H9 (cell line): Measurements from ENCODE around the gene SUFU. TPM values are rescaled to one million over a fixed set of nuclear protein-coding genes. Genes with fewer than 3 reads are reported as not detected.
A peak's percentile ranks its signal among the peaks of the same experiment; 100 is the strongest.

Experiments
- DNase-seq: peaks from one replicate; pipeline ENCODE4 v3.0.0-alpha.2; 2017
- H2AFZ ChIP-seq: one replicate; pipeline ENCODE4 v1.6.1; 2013; ENCODE audit warnings: mild to moderate bottlenecking, low read length, control low read depth, moderate library complexity
- H2AK5ac ChIP-seq: 2 replicates; pipeline ENCODE4 v1.6.1; 2013; ENCODE audit warnings: low read length, control low read depth, mixed read lengths; ENCODE audit not compliant: insufficient read length
- H2BK120ac ChIP-seq: one replicate; pipeline ENCODE4 v1.6.1; 2013; ENCODE audit warnings: low read depth, mild to moderate bottlenecking, low read length, control low read depth, inconsistent platforms; ENCODE audit not compliant: poor library complexity, severe bottlenecking
- H2BK12ac ChIP-seq: 2 replicates; pipeline ENCODE4 v1.6.1; 2013; ENCODE audit warnings: low read length, control low read depth, mixed read lengths, low read depth; ENCODE audit not compliant: insufficient read length
- H2BK15ac ChIP-seq: 2 replicates; pipeline ENCODE4 v1.6.1; 2013; ENCODE audit warnings: low read depth, low read length, control low read depth
- H2BK20ac ChIP-seq: one replicate; pipeline ENCODE4 v1.6.1; 2013; ENCODE audit warnings: low read depth, mild to moderate bottlenecking, low read length, control low read depth, inconsistent platforms; ENCODE audit not compliant: poor library complexity, severe bottlenecking
- H2BK5ac ChIP-seq: 2 replicates; pipeline ENCODE4 v1.6.1; 2013; ENCODE audit warnings: low read length, control low read depth, mixed read lengths; ENCODE audit not compliant: insufficient read length
- H3K14ac ChIP-seq: 2 replicates; pipeline ENCODE4 v1.6.1; 2013; ENCODE audit warnings: low read length, control low read depth; ENCODE audit not compliant: insufficient read depth
- H3K18ac ChIP-seq: 2 replicates; pipeline ENCODE4 v1.6.1; 2013; ENCODE audit warnings: low read depth, mild to moderate bottlenecking, mixed read lengths, low read length, control low read depth; ENCODE audit not compliant: insufficient read length
- H3K23ac ChIP-seq: 2 replicates; pipeline ENCODE4 v1.6.1; 2013; ENCODE audit warnings: low read length, control low read depth, mixed read lengths, low read depth; ENCODE audit not compliant: insufficient read length
- H3K23me2 ChIP-seq: 2 replicates; pipeline ENCODE4 v1.6.1; 2013; ENCODE audit warnings: low read depth, mild to moderate bottlenecking, mixed read lengths, low read length, control low read depth; ENCODE audit not compliant: insufficient read length, poor library complexity, severe bottlenecking
- H3K27ac ChIP-seq: 2 replicates; pipeline ENCODE4 v1.5.1; 2013; ENCODE audit warnings: low read length, control low read depth, mixed read lengths, low read depth; ENCODE audit not compliant: insufficient read length
- H3K27me3 ChIP-seq: 2 replicates; pipeline ENCODE4 v1.6.1; 2013; ENCODE audit warnings: low read length, control low read depth, inconsistent platforms; ENCODE audit not compliant: insufficient read depth
- H3K4ac ChIP-seq: 2 replicates; pipeline ENCODE4 v1.6.1; 2013; ENCODE audit warnings: low read depth, mild to moderate bottlenecking, control low read depth, inconsistent platforms, low read length, moderate library complexity
- H3K4me1 ChIP-seq: 2 replicates; pipeline ENCODE4 v1.6.1; 2013; ENCODE audit warnings: low read length, control low read depth, inconsistent platforms; ENCODE audit not compliant: insufficient read depth
- H3K4me2 ChIP-seq: 2 replicates; pipeline ENCODE4 v1.6.1; 2013; ENCODE audit warnings: low read length, control low read depth, mixed read lengths; ENCODE audit not compliant: insufficient read length, insufficient read depth
- H3K56ac ChIP-seq: 2 replicates; pipeline ENCODE4 v1.6.1; 2013; ENCODE audit warnings: low read depth, mild to moderate bottlenecking, mixed read lengths, low read length, control low read depth; ENCODE audit not compliant: insufficient read length
- H3K79me1 ChIP-seq: 2 replicates; pipeline ENCODE4 v1.6.1; 2013; ENCODE audit warnings: low read depth, mild to moderate bottlenecking, moderate library complexity, low read length, control low read depth, inconsistent platforms; ENCODE audit not compliant: insufficient read depth, poor library complexity, severe bottlenecking
- H3K79me2 ChIP-seq: 2 replicates; pipeline ENCODE4 v1.6.1; 2013; ENCODE audit warnings: low read length, control low read depth, inconsistent platforms; ENCODE audit not compliant: insufficient read depth
- H3K9ac ChIP-seq: 2 replicates; pipeline ENCODE4 v1.6.1; 2013; ENCODE audit warnings: low read length, control low read depth, mixed read lengths; ENCODE audit not compliant: insufficient read length; ENCODE audit errors: extremely low read depth
- H3K9me3 ChIP-seq: one replicate; pipeline ENCODE4 v1.6.1; 2013; ENCODE audit warnings: low read depth, low read length, inconsistent platforms; ENCODE audit not compliant: control insufficient read depth
- H3T11ph ChIP-seq: one replicate; pipeline ENCODE4 v1.6.1; 2013; ENCODE audit warnings: mild to moderate bottlenecking, low read length, control low read depth, inconsistent platforms
- H4K20me1 ChIP-seq: one replicate; pipeline ENCODE4 v1.6.1; 2013; ENCODE audit not compliant: control insufficient read depth, insufficient read length, insufficient read depth
- H4K5ac ChIP-seq: 2 replicates; pipeline ENCODE4 v1.6.1; 2013; ENCODE audit warnings: low read depth, mild to moderate bottlenecking, mixed read lengths, low read length, control low read depth; ENCODE audit not compliant: insufficient read length
- H4K8ac ChIP-seq: replicated peaks from 2 replicates; pipeline ENCODE4 v1.6.1; 2013; ENCODE audit warnings: low read length, control low read depth, mixed read lengths, low read depth; ENCODE audit not compliant: insufficient read length
- H4K91ac ChIP-seq: 2 replicates; pipeline ENCODE4 v1.6.1; 2013; ENCODE audit warnings: low read depth, mild to moderate bottlenecking, moderate library complexity, mixed read lengths, low read length, control low read depth; ENCODE audit not compliant: insufficient read length
- H3K27ac Mint-ChIP-seq, 3 experiments: 2 replicates in 2 of 3; 3 replicates in 1 of 3; pipeline ENCODE4 v1.8.0; 2020 to 2021; ENCODE audit warnings: mixed read lengths in 3 of 3, mild to moderate bottlenecking in 1 of 3, moderate library complexity in 1 of 3
- H3K27me3 Mint-ChIP-seq: 2 replicates; pipeline ENCODE4 v1.8.0; 2021; ENCODE audit warnings: low read depth, mild to moderate bottlenecking, moderate library complexity, mixed read lengths
- H3K36me3 Mint-ChIP-seq, 3 experiments: 2 replicates in 2 of 3; 3 replicates in 1 of 3; pipeline ENCODE4 v1.8.0; 2020 to 2021; ENCODE audit warnings: low read depth in 3 of 3, mixed read lengths in 3 of 3; ENCODE audit not compliant: insufficient read depth in 1 of 3
- H3K4me1 Mint-ChIP-seq, 2 experiments: 2 replicates each; pipeline ENCODE4 v1.8.0; 2020; ENCODE audit warnings: mixed read lengths in 2 of 2
- H3K4me3 Mint-ChIP-seq, 2 experiments: 2 replicates in 1 of 2; 3 replicates in 1 of 2; pipeline ENCODE4 v1.8.0; 2020 to 2021; ENCODE audit warnings: mild to moderate bottlenecking in 2 of 2, mixed read lengths in 2 of 2, moderate library complexity in 1 of 2
- H3K9me3 Mint-ChIP-seq, 2 experiments: 2 replicates in 1 of 2; 3 replicates in 1 of 2; pipeline ENCODE4 v1.8.0; 2020; ENCODE audit warnings: mild to moderate bottlenecking in 2 of 2, mixed read lengths in 2 of 2, moderate library complexity in 1 of 2
- WGBS: extraction: QIAGEN DNeasy Blood & Tissue Kit; methylation state at CpG from one replicate; pipeline ENCODE4 v1.1.7; 2013; ENCODE audit warnings: missing lambda C conversion rate, low lambda C conversion rate, mixed read lengths; ENCODE audit not compliant: insufficient read length; ENCODE audit errors: extremely low coverage; 5-methylcytosine and 5-hydroxymethylcytosine counted together
- total RNA-seq: library from RNA; stranded (reverse); gene quantifications from 2 replicates; pipeline ENCODE4 v1.2.1, GENCODE V29; 2021
- TF ChIP-seq, protein P1 (sequence below): fragments of 200-600 bp; sonication (generic); conservative IDR thresholded peaks from 3 replicates; pipeline ENCODE4 v1.8.0; 2021; ENCODE audit warnings: antibody characterized with exemption, mild to moderate bottlenecking

SUFU gene
- total RNA-seq, 1 experiment from 2014 or later, result 9.5 TPM

DNA sequence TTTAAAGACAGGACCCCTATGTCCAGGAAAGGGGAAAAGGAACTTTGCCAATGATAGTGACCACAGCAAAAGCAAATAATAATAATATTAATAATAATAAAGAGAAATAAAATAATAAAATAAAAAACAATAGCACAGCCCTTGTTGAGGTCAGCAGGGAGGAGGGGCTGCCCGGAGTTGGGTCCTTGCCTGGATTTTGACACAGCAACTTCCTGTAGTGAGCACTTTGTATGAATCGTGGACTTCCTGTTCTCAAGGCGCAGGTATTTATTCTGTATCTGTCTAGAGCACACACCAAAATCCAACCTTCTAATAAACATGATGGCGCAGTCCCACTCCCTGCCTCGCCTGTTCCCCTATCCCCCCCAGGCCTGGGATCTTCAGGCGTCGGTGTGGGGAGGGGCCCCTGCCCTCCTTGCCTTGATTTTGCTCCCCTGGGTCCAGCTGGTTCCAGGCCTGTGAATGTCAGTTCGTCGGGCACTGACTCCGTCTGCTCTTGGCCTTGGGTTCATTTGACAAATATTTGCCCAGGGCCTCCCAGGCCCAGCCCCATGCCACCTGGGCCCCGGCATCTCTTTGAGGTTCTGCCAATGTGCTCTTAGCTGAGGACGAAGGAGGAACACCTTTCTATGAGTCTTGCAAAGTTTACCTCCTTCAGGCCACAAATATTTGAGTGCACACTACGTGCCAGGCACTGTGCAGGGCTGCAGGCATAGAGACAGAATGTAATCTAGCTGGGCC is 154.4 kb downstream of the SUFU start:
- Histone ChIP-seq H3K9ac (no peak overlapping the region), H4K5ac (no peak overlapping the region), H3K23me2 (no peaks in the 10 kb centered on the region), H3K27ac (no peak overlapping the region), H3K79me2 (no peaks in the 10 kb centered on the region), H3K14ac (no peak overlapping the region), H4K8ac (no peak overlapping the region), H3K56ac (no peak overlapping the region), H3K4me1 (no peaks in the 10 kb centered on the region; the same call in 1 of the 2 replicates), H3T11ph (no peak overlapping the region), H2BK5ac (no peak overlapping the region), H2AFZ (no peak overlapping the region), H4K91ac (no peak overlapping the region), H3K79me1 (no peaks in the 10 kb centered on the region), H4K20me1 (no peaks in the 10 kb centered on the region), H3K4me2 (no peak overlapping the region), H2BK15ac (no peak overlapping the region), H2BK12ac (no peak overlapping the region), H3K9me3 (no peaks in the 10 kb centered on the region), H3K27me3 (no peaks in the 10 kb centered on the region), H3K18ac (no peak overlapping the region), H3K23ac (no peak overlapping the region), H2BK20ac (no peak overlapping the region), H2AK5ac (no peak overlapping the region), H2BK120ac (no peak overlapping the region), H3K4ac (no peak overlapping the region)
- WGBS, result no CpG with 5 or more reads among the region's 13 CpGs
- Mint-ChIP-seq H3K9me3 (no peaks in the 10 kb centered on the region), H3K4me3 (no peak overlapping the region), H3K36me3 (peaks cover 19 to 50% (median 45%) of the 10 kb centered on the region in 3 experiments), H3K27me3 (no peaks in the 10 kb centered on the region), H3K4me1 (peaks cover 6 to 25% of the 10 kb centered on the region in 2 experiments), H3K27ac (peak overlapping the region in 1 of 3 experiments; percentile 63; a peak in 2 of 7 replicates)
- TF ChIP-seq, protein P1, sequence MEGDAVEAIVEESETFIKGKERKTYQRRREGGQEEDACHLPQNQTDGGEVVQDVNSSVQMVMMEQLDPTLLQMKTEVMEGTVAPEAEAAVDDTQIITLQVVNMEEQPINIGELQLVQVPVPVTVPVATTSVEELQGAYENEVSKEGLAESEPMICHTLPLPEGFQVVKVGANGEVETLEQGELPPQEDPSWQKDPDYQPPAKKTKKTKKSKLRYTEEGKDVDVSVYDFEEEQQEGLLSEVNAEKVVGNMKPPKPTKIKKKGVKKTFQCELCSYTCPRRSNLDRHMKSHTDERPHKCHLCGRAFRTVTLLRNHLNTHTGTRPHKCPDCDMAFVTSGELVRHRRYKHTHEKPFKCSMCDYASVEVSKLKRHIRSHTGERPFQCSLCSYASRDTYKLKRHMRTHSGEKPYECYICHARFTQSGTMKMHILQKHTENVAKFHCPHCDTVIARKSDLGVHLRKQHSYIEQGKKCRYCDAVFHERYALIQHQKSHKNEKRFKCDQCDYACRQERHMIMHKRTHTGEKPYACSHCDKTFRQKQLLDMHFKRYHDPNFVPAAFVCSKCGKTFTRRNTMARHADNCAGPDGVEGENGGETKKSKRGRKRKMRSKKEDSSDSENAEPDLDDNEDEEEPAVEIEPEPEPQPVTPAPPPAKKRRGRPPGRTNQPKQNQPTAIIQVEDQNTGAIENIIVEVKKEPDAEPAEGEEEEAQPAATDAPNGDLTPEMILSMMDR, result no peak
- no peak for DNase-seq
